ENCODE measurements around the gene WSB2.
A peak's percentile ranks its signal among the peaks of the same experiment; 100 is the strongest.
"Not testable (repeated sequence)": the region's sequence is repeated elsewhere in the genome, so short reads cannot be mapped to it uniquely, and the experiment has no call there.

WSB2 gene

DNA sequence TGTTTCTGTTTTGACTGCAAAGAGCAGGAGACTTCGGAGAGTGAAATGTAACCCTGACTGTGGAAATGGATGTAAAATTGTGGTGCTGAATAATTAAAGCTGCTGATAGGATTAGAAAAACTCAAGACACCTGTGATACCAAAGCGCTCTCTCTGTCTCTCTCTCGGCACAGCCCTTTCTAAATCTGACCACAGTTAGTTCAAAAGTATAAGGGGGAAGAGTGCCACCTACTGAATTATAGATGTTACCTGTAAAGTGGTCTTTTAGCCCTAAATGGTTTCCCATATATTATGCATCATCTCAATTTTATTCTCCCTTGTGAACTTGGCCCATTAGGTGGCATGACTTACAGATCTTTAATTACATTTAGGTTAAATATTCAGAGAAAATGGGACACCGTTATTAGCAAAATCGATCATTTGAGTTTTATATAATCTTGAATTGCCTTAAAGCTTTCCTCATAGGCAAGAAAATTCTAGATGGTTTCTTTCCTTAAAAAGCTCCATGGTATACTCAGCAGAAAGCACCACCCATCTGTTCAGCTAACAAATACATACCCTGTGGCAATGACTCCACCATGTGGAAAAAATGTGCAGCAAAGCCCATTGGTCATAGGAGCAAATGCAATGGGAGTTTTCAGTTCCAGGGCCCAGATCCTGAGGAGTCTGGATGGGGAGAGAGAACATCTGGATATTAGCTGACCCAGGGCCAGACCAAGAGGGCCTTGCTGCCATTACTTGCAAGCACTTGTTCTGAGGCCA is 26.4 kb downstream of the WSB2 start:
- DNase-seq (ENCODE audit: low spot score) = no peak

DNA sequence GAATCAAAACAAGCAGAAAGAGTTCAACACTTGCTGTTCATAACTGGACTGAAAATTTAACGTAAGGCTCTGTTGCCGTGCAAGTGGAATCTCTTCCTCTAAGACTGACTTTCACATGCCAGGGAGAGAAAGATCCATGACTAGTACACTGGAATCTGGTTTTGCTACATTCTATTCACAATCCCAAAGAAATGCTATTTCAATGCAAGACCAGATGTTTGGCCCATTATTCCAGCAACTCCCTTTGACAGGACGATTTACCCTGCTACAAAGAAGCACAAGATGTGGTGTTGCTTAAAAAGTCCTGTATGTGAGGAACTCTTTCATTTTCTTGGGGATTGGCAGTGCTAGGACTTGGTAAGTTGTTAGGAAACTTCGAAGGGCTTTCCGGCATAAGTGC is 27.1 kb downstream of the WSB2 start:
- no peak for DNase-seq (ENCODE audit: low spot score)

DNA sequence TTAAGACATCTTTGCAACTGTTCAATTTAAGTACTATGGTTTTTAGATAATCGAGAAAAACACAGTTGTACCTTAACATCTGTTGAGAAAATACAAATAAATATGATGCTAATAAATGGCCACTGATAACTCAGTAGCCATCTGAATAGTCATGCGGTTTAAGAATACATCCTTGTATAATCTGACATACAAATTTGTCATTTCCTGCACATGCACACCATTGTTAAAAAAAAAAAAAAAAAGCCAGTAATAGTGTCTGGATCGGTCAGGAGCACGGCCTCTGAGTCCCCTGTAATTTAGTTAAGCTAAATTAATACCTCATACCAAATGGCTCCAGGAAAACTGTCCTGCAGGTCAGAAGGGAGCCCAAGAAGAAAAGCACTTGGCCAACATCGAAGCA is 27.7 kb downstream of the WSB2 start:
- DNase-seq (ENCODE audit: low spot score) = no peak

DNA sequence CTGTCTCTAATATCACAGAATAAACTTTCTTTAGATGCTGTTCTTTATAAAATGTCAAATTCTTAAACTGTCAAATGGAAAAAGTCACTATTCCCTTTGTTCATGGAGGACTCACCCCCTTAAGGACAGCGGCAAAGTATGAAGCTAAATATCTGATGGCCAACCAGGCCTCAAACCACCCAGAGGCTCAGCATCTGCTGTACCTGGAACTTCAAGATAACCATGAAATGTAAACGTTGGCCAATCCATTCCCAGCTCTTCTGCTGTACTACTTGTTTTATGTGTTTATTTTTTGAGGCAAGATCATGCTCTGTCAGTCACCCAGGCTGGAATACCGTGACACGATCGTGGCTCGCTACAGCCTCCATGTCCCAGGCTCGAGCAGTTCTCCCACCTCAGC is 28.8 kb downstream of the WSB2 start:
- DNase-seq (ENCODE audit: low spot score) = no peak

DNA sequence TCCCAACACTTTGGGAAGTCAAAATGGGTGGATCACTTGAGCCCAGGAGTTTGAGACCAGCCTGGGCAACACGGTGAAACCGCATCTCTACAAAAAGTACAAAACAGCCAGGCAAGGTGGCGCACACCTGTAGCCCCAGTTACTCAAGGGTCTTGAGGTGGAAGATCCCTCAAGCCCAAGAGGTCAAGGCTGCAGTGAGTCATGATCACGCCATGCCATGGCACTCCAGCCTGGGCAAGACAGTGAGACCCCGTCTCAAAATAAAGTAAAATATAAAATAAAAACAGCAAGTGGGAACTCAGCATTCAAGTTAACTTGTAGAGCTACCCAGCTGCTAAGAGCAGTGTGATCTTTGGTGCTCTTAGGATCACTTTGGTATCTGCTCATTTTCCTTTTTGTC is 31.8 kb downstream of the WSB2 start:
- no peak for DNase-seq (ENCODE audit: low spot score)

DNA sequence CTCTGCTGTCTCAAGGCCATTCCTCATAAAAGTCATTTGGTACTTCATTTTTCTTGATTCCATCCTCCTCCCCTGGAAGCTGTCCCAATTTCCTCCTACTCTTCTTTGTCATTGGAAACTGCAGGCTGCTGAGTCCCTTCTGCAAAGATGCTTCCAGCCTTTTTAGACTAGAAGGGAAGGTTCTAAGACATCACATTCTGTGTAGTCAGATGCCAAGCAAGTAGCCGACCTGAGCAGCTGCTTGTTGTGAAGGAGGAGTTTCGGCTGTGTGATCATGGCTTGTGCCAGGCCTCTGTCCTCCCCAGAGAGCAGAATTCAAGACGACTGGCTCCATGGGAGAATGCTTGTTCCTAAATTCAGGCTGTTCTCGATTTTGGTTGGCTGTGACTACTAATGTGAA is 35.8 kb downstream of the WSB2 start:
- DNase-seq (ENCODE audit: low spot score) = no peak

DNA sequence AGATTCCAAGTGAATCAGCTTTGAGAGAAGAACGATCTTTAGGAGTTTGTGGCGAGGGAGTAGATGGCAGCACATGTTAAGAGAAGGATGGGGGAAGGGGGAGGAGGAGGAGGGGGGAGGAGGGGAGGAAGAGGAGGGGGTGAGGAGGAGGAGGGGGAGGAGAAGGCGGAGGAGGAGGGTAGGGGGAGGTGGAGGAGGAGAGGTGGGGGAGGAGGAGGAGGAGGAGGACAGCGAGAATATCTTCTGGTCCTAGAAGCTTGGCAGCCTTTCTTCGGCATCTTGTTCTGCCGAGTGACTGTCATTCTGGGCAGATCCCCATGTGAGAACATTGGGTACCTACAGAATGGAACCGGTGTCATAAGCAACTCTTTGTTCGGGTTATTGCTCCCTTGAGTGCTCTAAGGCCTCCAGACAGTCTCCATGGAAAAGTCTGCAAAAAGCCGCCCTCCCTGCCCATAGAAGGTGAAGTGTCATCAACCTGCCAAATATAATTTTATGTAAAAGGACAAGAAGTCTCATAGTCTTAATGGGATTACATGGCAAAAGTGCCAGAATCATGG is 37.6 kb downstream of the WSB2 start:
- DNase-seq (ENCODE audit: low spot score) = no peak

DNA sequence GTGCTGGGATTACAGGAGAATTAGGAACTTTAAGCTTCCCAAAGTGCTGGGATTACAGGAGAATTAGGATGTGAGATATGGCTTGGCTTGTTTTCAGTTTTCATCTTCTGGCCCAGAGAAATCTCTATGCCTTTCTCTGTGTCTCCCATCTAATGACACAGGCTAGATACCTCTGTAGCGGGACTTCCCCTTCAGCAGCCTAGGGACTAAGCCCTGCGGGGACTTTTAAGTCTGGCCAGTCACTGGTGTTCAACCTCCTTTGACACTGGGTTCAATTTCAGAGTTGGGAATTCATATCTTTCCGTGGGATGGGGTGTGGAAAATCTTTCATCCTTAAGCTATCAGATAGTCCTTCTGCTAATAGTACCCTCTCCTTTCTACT is 38.3 kb downstream of the WSB2 start:
- no peak for DNase-seq (ENCODE audit: low spot score)

DNA sequence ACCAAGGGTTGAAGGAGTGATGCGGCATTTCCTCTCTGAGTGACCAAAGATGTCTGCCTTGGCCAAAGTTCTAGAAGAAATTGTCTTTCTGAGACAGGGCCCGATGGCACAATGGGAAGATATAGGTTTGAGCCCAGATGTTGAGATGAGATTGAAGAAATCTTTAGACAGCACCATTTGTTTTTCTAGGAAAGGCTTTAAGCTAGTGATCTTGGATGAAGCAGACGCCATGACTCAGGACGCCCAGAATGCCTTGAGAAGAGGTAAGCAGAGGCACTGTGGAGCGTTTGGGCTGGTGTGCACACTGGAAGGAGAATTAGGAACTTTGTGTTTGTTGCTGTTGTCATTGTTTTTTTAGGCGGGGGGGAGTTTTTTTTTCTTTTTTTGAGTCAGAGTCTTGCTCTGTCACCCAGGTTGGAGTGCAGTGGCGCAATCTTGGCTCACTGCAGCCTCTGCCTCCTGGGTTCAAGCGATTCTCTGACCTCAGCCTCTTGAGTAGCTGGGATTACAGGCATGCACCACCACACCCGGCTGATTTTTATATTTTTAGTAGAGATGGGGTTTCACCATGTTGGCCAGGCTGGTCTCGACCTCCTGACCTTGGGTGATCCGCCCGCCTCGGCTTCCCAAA is 38.8 kb downstream of the WSB2 start:
- not testable (repeated sequence) for DNase-seq (ENCODE audit: low spot score)

DNA sequence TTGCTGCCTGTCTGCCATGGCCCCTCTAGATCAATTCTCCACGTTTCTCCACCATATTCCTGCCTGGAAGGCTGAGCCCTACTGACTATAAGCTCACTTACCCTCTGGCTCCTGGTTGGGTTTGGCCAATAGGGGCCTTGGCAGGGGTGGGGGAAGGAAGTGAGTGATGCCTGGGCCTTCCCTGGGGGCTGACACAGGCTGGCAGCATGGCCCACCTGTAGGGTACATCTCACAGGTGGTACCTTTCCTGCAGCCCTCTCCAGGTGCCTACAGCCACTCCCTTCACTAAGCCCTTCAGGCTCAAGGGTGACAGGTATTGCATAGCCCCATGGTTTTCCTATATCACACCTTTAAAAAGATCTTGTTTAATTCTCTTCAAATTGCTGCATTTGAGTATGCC is 40.9 kb downstream of the WSB2 start:
- DNase-seq (ENCODE audit: low spot score) = no peak

DNA sequence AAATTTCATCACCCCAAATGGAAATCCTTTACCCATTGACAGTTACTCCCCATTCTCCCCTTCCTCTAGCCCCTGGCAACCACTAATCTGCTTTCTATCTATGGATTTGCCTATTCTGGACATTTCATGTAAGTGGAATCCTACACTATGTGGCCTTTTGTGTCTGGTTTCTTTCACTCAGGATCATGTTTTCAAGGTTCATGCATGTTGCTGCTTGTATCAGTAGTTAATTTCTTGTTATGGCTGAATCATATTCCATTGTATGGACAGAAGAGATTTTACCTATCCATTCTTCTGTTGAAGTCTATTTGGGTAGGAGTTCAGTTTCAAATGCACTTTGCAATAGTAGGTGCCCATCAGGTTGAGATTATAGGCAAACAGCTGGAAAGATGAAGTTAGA is 43.1 kb downstream of the WSB2 start:
- DNase-seq (ENCODE audit: low spot score) = no peak

DNA sequence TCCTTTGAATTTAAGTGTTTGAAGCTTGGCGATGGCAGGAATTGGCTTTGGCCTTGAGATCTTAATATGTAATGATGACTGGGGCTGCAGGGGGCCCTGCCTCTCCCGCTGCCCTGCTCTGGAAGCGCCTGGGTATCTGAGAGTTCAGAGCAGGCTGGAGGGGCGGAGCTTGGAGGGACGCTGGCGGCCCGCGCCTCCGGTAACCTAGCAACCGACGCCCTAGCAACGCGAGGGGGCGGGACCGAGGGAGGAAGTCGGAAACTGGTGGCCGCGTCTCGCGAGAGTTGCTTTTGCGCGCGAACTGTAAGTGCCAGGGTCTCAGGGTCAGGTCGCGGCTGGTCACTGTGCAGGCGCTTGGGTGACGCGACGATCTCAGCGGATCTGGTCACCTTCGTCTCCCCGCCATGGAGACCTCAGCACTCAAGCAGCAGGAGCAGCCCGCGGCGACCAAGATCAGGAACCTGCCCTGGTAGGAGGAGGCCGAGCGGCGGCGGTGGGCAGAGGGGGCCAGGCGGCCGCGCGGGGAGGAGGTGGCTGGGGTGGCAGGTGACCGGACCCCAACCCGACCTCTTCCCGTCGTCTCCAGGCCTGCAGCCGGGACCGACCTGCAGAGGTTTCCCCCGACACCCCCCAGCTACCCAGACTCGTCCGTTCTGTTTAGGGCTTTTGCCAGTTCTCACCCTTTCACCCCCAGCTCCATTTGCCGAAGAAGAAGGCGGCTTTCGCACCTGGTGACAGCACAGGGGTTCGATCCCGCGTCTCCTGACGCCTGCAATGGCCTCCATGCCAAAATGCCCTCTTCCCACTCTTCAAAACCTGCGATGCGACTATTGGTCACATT is 44.3 kb downstream of the WSB2 start, which contains the start of gene RFC5:
Gene RFC5, plus strand, starts transcription at position 280 of the 841 bp plus-strand sequence. Its CDS starts 125 bp downstream, at position 405.
- peak; percentile 97 for DNase-seq (ENCODE audit: low spot score)

DNA sequence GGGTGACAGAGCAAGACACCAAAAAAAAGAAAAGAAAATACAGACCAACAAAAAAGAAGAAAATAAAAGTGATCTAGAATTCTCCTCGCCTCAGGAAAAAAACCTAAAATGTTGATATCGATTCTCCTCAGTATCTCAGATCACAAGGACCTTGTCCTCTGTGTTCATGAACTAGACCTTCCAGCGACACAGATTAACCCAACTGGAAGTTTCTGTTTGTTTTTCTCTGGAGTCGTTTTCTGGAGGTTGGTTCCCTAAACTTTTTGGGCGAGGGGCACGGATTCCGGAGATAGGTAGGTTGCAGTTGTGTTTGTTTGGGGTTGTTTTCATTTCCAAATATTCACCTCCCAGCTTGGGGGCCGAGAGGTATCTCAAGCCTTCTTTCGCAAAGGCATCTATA is 45.0 kb downstream of the WSB2 start:
- peak; percentile 3 for DNase-seq (ENCODE audit: low spot score)

DNA sequence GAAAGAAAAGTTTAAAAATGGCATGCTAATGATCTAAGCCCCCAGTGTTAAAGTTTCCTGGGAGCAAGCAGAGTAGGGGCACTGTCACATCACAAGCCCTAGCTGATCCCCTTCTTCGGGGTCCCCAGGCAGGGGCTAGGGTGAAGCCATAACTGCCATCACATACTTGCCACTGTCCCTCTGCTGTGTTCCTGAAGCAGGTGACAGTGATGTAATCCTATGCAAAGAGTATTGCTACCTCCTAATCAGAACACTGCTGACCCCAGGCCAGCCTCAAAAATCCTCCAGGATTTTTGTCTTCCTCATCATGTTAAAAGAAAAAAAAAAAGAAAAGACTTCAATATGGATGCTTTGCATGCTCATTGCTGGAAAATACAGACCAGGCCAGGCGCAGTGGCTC is 45.7 kb downstream of the WSB2 start:
- DNase-seq (ENCODE audit: low spot score) = no peak

DNA sequence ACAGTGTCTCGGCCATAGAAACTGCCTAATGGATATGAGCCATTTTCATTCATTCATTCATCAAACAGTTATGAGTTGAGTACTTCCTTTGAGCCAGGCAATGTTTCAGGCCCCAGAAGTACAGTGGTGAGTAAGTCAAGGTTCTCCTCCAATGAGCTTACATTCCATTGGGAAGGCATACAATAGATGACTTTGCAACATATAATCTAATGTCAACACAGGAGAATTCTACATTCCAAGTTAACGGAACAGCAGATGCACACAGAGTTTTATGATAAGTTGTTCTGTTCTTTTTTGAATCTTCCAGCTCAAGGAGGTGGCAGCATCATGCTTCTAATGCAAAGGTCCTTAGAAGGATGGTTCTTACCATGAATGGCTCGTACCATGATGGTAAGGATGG is 47.7 kb downstream of the WSB2 start:
- no peak for DNase-seq (ENCODE audit: low spot score)

DNA sequence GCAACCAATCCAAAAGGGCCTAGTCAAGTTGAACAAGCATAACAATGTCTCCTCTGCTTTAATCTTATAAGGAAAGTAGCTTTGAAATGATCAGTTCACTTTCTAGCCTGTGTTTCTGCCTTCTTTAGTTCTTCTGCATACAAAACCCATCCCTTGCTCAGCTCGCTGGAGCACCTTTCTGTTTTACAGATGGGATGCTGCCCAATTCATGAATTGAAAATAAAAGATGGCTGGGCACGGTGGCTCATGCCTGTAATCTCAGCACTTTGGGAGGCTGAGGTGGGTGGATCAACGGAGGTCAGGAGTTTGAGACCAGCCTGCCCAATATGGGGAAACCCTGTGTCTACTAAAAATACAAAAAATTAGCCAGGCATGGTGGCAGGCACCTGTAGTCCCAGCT is 49.0 kb downstream of the WSB2 start:
- no peak for DNase-seq (ENCODE audit: low spot score)

DNA sequence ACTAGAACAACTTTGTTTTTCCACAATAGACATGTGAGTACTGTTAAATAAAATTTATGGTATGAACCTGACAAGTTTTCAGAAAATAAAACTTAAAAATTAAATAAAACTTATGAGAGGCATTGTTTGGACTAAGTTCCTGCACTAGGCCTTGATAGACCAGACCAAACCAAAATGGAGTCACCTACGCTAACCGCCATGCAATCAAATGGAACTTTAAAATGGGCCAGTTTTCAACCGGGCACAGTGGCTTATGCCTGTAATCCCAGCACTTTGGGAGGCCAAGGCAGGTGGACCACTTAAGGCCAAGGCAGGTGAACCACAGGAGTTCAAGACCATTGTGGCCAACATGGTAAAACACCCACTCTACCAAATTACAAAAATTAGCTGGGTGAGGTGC is 49.6 kb downstream of the WSB2 start:
- no peak for DNase-seq (ENCODE audit: low spot score)

DNA sequence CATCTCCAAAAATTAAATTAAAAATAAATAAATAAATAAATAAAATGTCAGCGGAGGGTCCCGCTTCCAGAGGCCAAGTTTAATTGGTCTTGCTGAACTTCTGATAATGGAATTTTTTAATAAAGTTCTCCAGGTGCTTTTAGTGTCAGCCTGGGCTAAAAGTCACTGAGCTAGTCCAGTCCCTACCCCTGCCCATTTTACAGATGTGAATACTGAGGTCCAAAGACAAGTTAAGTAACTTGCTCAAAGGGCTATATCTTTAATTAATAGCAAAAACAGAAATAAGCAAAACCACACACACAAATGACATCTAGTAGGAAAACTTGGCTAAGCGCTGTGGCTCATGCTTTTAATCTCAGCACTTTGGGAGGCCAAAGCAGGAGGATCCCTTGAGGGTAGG is 50.1 kb downstream of the WSB2 start:
- DNase-seq (ENCODE audit: low spot score) = no peak

DNA sequence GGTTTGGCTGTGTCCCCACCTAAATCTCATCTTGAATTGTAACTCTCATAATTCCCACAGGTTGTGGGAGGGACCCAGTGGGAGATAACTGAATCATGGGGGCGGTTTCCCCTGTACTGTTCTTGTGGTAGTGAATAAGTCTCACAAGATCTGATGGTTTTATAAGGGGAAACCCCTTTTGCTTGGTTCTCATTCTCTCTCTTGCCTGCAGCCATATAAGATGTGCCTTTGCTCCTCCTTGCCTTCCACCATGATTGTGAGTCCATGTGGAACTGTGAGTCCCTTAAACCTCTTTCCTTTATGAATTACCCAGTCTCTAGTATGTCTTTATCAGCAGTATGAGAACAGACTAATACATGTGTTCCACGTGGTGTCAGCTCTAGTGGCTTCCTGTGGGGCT is 61.2 kb downstream of the WSB2 start:
- DNase-seq (ENCODE audit: low spot score) = not testable (repeated sequence)

DNA sequence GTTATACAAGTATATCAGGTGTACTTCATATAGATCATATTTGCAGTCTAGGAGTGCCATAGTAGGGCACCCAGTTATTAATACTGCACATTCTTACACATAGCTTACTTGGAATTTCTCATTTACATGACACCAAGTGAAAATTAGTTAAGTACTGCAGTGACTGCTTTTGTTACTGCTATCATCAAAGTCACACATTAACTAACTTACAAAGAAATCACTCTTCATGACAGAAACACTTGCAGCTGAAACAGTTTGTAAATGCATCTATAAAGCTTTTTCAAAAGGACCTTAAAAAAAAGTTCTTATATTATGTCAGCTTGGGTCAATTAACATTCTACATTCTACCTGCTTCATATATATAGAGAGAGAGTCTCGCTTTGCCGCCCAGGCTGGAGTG is 62.3 kb downstream of the WSB2 start:
- DNase-seq (ENCODE audit: low spot score) = no peak

DNA sequence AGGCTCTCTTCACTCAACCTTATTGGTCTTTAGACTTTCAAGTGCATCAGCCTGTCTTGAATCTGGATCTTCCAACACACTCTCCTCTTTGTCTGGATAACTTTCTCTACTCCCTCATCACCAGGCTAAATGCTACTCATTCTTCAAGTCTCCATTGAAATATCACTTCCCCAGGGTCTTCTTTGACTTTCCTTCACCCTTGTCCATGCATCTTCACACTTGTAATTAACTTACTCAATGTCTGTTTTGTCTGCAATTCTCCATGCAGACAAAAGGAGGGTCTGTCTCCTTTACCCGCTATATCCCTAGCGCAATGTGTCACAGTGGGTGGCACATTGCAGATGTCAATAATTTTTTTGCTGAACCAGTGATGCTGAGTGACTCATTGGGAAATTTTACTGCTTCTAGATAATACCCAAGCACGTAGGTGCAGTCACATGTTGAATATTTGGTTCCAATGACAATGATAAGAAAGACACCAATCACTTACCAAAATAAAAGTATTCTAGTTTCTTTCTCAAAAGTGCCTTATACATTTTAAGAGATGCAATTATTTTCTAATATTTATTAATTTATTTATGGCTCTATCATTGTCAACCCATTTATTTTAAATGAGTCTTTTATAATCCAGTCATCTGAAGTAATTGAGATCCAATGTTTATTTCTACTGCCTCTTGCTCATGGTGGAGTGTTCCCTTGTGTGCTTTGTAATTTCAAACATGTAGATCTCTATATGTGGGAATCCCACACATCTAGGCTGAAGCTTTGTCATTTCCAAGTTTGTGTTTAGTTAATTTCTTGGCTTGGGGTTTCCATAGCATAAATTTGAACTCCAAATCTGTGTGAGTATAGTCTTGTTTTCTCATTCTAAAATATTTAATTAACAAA is 66.2 kb downstream of the WSB2 start:
- DNase-seq (ENCODE audit: low spot score) = no peak
